ENCODE data around the gene IMP3. TPM values are rescaled to one million over a fixed set of nuclear protein-coding genes. Genes with fewer than 3 reads are reported as not detected.

Gene IMP3
- total RNA-seq, 2 donors from 2014 or later, result 98.3 to 113 TPM

GRCh38 chr15:75649045-75649761 is 9.2 kb upstream of the IMP3 start:
- Mint-ChIP-seq H3K27me3 (no peaks in the 10 kb centered on the region), H3K4me1 (peaks cover 20% of the 10 kb centered on the region), H3K4me3 (peak overlapping the region; percentile 87), H3K27ac (peak overlapping the region; percentile 46), H3K36me3 (ENCODE audit: low read depth) (no peaks in the 10 kb centered on the region), H3K9me3 (no peaks in the 10 kb centered on the region)
- ATAC-seq (replicated peaks), result no peak

GRCh38 chr15:75648156-75649000 is 8.4 kb upstream of the IMP3 start:
- no peaks in the 10 kb centered on the region for H3K27me3 Mint-ChIP-seq
- ATAC-seq (replicated peaks), result peak; percentile 1
- no peaks in the 10 kb centered on the region for H3K36me3 Mint-ChIP-seq (ENCODE audit: low read depth)
- H3K27ac Mint-ChIP-seq, result peak overlapping the region; percentile 41
- H3K9me3 Mint-ChIP-seq, result no peaks in the 10 kb centered on the region
- H3K4me3 Mint-ChIP-seq, result peak overlapping the region; percentile 87
- H3K4me1 Mint-ChIP-seq, result peaks cover 20% of the 10 kb centered on the region

- H3K36me3 Mint-ChIP-seq (ENCODE audit: low read depth), result no peaks in the 10 kb centered on the region
- no peaks in the 10 kb centered on the region for H3K9me3 Mint-ChIP-seq
- H3K27me3 Mint-ChIP-seq, result no peaks in the 10 kb centered on the region
- H3K27ac Mint-ChIP-seq, result peak within 1 kb of the TSS; percentile 75
- peak; percentile 80 for ATAC-seq (replicated peaks)
- H3K4me3 Mint-ChIP-seq, result peak within 1 kb of the TSS; percentile 87
- peaks cover 20% of the 10 kb centered on the region for H3K4me1 Mint-ChIP-seq
Observed at GRCh38 chr15:75647370-75648155, 7.5 kb upstream of the IMP3 start, which contains the start of gene SNX33. TSS of gene SNX33 (plus strand) at chr15:75647912. CDS start at chr15:75649103, 1,191 bp downstream.

GRCh38 chr15:75646944-75647364 is 6.9 kb upstream of the IMP3 start:
- Mint-ChIP-seq H3K9me3 (no peaks in the 10 kb centered on the region), H3K4me1 (peaks cover 18% of the 10 kb centered on the region), H3K36me3 (ENCODE audit: low read depth) (no peaks in the 10 kb centered on the region), H3K27ac (peak overlapping the region; percentile 75), H3K4me3 (peak overlapping the region; percentile 87), H3K27me3 (no peaks in the 10 kb centered on the region)
- peak; percentile 20 for ATAC-seq (replicated peaks)

GRCh38 chr15:75646112-75646943 is 6.3 kb upstream of the IMP3 start:
- H3K4me1 Mint-ChIP-seq, result peaks cover 13% of the 10 kb centered on the region
- H3K36me3 Mint-ChIP-seq (ENCODE audit: low read depth), result no peaks in the 10 kb centered on the region
- peak overlapping the region; percentile 87 for H3K4me3 Mint-ChIP-seq
- no peak for ATAC-seq (replicated peaks)
- no peaks in the 10 kb centered on the region for H3K27me3 Mint-ChIP-seq
- H3K27ac Mint-ChIP-seq, result peak overlapping the region; percentile 75
- H3K9me3 Mint-ChIP-seq, result no peaks in the 10 kb centered on the region

GRCh38 chr15:75644376-75644775 is 4.4 kb upstream of the IMP3 start:
- ATAC-seq (replicated peaks), result no peak
- no peaks in the 10 kb centered on the region for H3K4me1 Mint-ChIP-seq
- no peaks in the 10 kb centered on the region for H3K27me3 Mint-ChIP-seq
- H3K27ac Mint-ChIP-seq, result no peak overlapping the region
- peaks cover 7% of the 10 kb centered on the region for H3K36me3 Mint-ChIP-seq (ENCODE audit: low read depth)
- H3K4me3 Mint-ChIP-seq, result no peak overlapping the region
- H3K9me3 Mint-ChIP-seq, result no peaks in the 10 kb centered on the region

- peak overlapping the region; percentile 57 for H3K27ac Mint-ChIP-seq
- H3K4me1 Mint-ChIP-seq, result peaks cover 9% of the 10 kb centered on the region
- ATAC-seq (replicated peaks), result no peak
- H3K4me3 Mint-ChIP-seq, result peak overlapping the region; percentile 98
- H3K36me3 Mint-ChIP-seq (ENCODE audit: low read depth), result peaks cover 33% of the 10 kb centered on the region
- no peaks in the 10 kb centered on the region for H3K9me3 Mint-ChIP-seq
- no peaks in the 10 kb centered on the region for H3K27me3 Mint-ChIP-seq
Observed at GRCh38 chr15:75641603-75642002, 1.6 kb upstream of the IMP3 start.

GRCh38 chr15:75641179-75641503 is 1.1 kb upstream of the IMP3 start:
- peak overlapping the region; percentile 98 for H3K4me3 Mint-ChIP-seq
- H3K27me3 Mint-ChIP-seq, result no peaks in the 10 kb centered on the region
- peak overlapping the region; percentile 96 for H3K27ac Mint-ChIP-seq
- H3K4me1 Mint-ChIP-seq, result peaks cover 9% of the 10 kb centered on the region
- H3K36me3 Mint-ChIP-seq (ENCODE audit: low read depth), result peaks cover 33% of the 10 kb centered on the region
- no peak for ATAC-seq (replicated peaks)
- no peaks in the 10 kb centered on the region for H3K9me3 Mint-ChIP-seq

GRCh38 chr15:75640483-75641178 is 607 bp upstream of the IMP3 start:
- Mint-ChIP-seq H3K36me3 (ENCODE audit: low read depth) (peaks cover 33% of the 10 kb centered on the region), H3K27me3 (no peaks in the 10 kb centered on the region), H3K4me1 (peaks cover 9% of the 10 kb centered on the region), H3K4me3 (peak overlapping the region; percentile 98), H3K27ac (peak overlapping the region; percentile 96), H3K9me3 (no peaks in the 10 kb centered on the region)
- ATAC-seq (replicated peaks), result peak; percentile 54

- peak; percentile 1 for ATAC-seq (replicated peaks)
- H3K36me3 Mint-ChIP-seq (ENCODE audit: low read depth), result peaks cover 33% of the 10 kb centered on the region
- peaks cover 9% of the 10 kb centered on the region for H3K4me1 Mint-ChIP-seq
- H3K9me3 Mint-ChIP-seq, result no peaks in the 10 kb centered on the region
- H3K4me3 Mint-ChIP-seq, result peak overlapping the region; percentile 98
- no peaks in the 10 kb centered on the region for H3K27me3 Mint-ChIP-seq
- H3K27ac Mint-ChIP-seq, result peak overlapping the region; percentile 96
Observed at GRCh38 chr15:75639191-75639708, 774 bp downstream of the IMP3 start.

- Mint-ChIP-seq H3K36me3 (ENCODE audit: low read depth) (peaks cover 33% of the 10 kb centered on the region), H3K4me3 (peak overlapping the region; percentile 98), H3K27ac (peak overlapping the region; percentile 96), H3K27me3 (no peaks in the 10 kb centered on the region), H3K9me3 (no peaks in the 10 kb centered on the region), H3K4me1 (peaks cover 9% of the 10 kb centered on the region)
- no peak for ATAC-seq (replicated peaks)
Observed at GRCh38 chr15:75637245-75638009, 2.6 kb downstream of the IMP3 start.

GRCh38 chr15:75636026-75636425 is 4.0 kb downstream of the IMP3 start:
- peaks cover 9% of the 10 kb centered on the region for H3K4me1 Mint-ChIP-seq
- H3K27me3 Mint-ChIP-seq, result no peaks in the 10 kb centered on the region
- peak overlapping the region; percentile 13 for H3K4me3 Mint-ChIP-seq
- peaks cover 33% of the 10 kb centered on the region for H3K36me3 Mint-ChIP-seq (ENCODE audit: low read depth)
- no peak overlapping the region for H3K27ac Mint-ChIP-seq
- no peak for ATAC-seq (replicated peaks)
- no peaks in the 10 kb centered on the region for H3K9me3 Mint-ChIP-seq
